ENCODE measurements around the gene DISP2.

Gene DISP2

GRCh38 chr15:40338041-40338657 lies 19.9 kb upstream of the DISP2 start:
- Histone ChIP-seq H3K14ac (ENCODE audit: low read length in 2 of 2) (peak overlapping the region in 1 of 2 experiments; percentile 30), H2BK12ac (ENCODE audit: low read length in 2 of 2) (peak overlapping the region; percentile 18 to 91), H3K4me1 (ENCODE audit: control insufficient read depth, insufficient read depth, low read depth, low read length) (peaks cover 68% of the 10 kb centered on the region), H2BK15ac (ENCODE audit: low read depth, poor library complexity, severe bottlenecking) (peak overlapping the region; percentile 62), H3K4me2 (ENCODE audit: low read length, poor library complexity, severe bottlenecking) (peak overlapping the region; percentile 62), H3K4me3 (ENCODE audit: insufficient read depth in 1 of 2, low read depth in 1 of 2, low read length in 2 of 2) (peak overlapping the region in 1 of 2 experiments; percentile 78), H3K79me1 (replicated peaks; ENCODE audit: low read length, poor library complexity, severe bottlenecking) (peaks cover 22% of the 10 kb centered on the region), H3K9me3 (ENCODE audit: control insufficient read depth, low read length) (no peaks in the 10 kb centered on the region), H3K36me3 (ENCODE audit: control insufficient read depth in 1 of 2, insufficient read depth in 2 of 2, low read depth in 1 of 2, low read length in 2 of 2) (peaks cover 9 to 37% of the 10 kb centered on the region in 2 experiments), H3K9ac (ENCODE audit: low read length) (peak overlapping the region; percentile 95), H3K27me3 (ENCODE audit: control insufficient read depth in 1 of 2, insufficient read depth in 1 of 2, low read length in 2 of 2) (no peaks in the 10 kb centered on the region), H4K8ac (ENCODE audit: low read length) (peak overlapping the region; percentile 83), H3K18ac (ENCODE audit: low read depth in 1 of 2, low read length in 2 of 2) (peak overlapping the region; percentile 15 to 96), H4K91ac (ENCODE audit: low read length) (peak overlapping the region; percentile 99), H2BK120ac (ENCODE audit: low read depth, low read length) (peak overlapping the region; percentile 91), H2BK5ac (ENCODE audit: low read depth, low read length, poor library complexity, severe bottlenecking) (peak overlapping the region; percentile 6), H3K4ac (ENCODE audit: low read depth in 1 of 2, low read length in 2 of 2) (peak overlapping the region; percentile 91 to 97), H3K27ac (ENCODE audit: low read length, poor library complexity, severe bottlenecking) (peak overlapping the region; percentile 97), H3K23ac (ENCODE audit: low read length in 2 of 2) (no peak overlapping the region), H2AFZ (ENCODE audit: low read depth, low read length) (no peak overlapping the region), H2AK5ac (ENCODE audit: low read length, severe bottlenecking) (peak overlapping the region; percentile 35)
- 38% methylated on average over 11 of the region's 11 CpGs for WGBS
- DNase-seq: peak; percentile 76

GRCh38 chr15:40338921-40339620 lies 18.9 kb upstream of the DISP2 start:
- Histone ChIP-seq H3K18ac (ENCODE audit: low read depth in 1 of 2, low read length in 2 of 2) (peak overlapping the region; percentile 94 to 96), H3K9ac (ENCODE audit: low read length) (peak overlapping the region; percentile 95), H3K36me3 (ENCODE audit: control insufficient read depth in 1 of 2, insufficient read depth in 2 of 2, low read depth in 1 of 2, low read length in 2 of 2) (peaks cover 9 to 34% of the 10 kb centered on the region in 2 experiments), H2BK5ac (ENCODE audit: low read depth, low read length, poor library complexity, severe bottlenecking) (peak overlapping the region; percentile 71), H4K91ac (ENCODE audit: low read length) (peak overlapping the region; percentile 99), H3K4me1 (ENCODE audit: control insufficient read depth, insufficient read depth, low read depth, low read length) (peaks cover 72% of the 10 kb centered on the region), H3K4me3 (ENCODE audit: insufficient read depth in 1 of 2, low read depth in 1 of 2, low read length in 2 of 2) (peak overlapping the region; percentile 49 to 78), H2BK15ac (ENCODE audit: low read depth, poor library complexity, severe bottlenecking) (peak overlapping the region; percentile 96), H3K4ac (ENCODE audit: low read depth in 1 of 2, low read length in 2 of 2) (peak overlapping the region; percentile 91 to 97), H2BK12ac (ENCODE audit: low read length in 2 of 2) (peak overlapping the region; percentile 40 to 91), H3K27me3 (ENCODE audit: control insufficient read depth in 1 of 2, insufficient read depth in 1 of 2, low read length in 2 of 2) (no peaks in the 10 kb centered on the region), H2AFZ (ENCODE audit: low read depth, low read length) (no peak overlapping the region), H2AK5ac (ENCODE audit: low read length, severe bottlenecking) (peak overlapping the region; percentile 52), H3K4me2 (ENCODE audit: low read length, poor library complexity, severe bottlenecking) (peak overlapping the region; percentile 62), H3K23ac (ENCODE audit: low read length in 2 of 2) (peak overlapping the region in 1 of 2 experiments; percentile 46), H3K9me3 (ENCODE audit: control insufficient read depth, low read length) (no peaks in the 10 kb centered on the region), H2BK120ac (ENCODE audit: low read depth, low read length) (peak overlapping the region; percentile 99), H4K8ac (ENCODE audit: low read length) (peak overlapping the region; percentile 83), H3K27ac (ENCODE audit: low read length, poor library complexity, severe bottlenecking) (peak overlapping the region; percentile 97), H3K79me1 (replicated peaks; ENCODE audit: low read length, poor library complexity, severe bottlenecking) (peaks cover 22% of the 10 kb centered on the region), H3K14ac (ENCODE audit: low read length in 2 of 2) (peak overlapping the region in 1 of 2 experiments; percentile 95)
- WGBS: 61% methylated on average over 11 of the region's 11 CpGs
- peak; percentile 93 for DNase-seq

GRCh38 chr15:40339621-40339945 lies 18.4 kb upstream of the DISP2 start:
- H3K4ac ChIP-seq (ENCODE audit: low read depth in 1 of 2, low read length in 2 of 2): peak overlapping the region; percentile 91 to 97
- peak overlapping the region; percentile 99 for H2BK120ac ChIP-seq (ENCODE audit: low read depth, low read length)
- peak overlapping the region in 1 of 2 experiments; percentile 46 for H3K23ac ChIP-seq (ENCODE audit: low read length in 2 of 2)
- peak overlapping the region; percentile 40 to 91 for H2BK12ac ChIP-seq (ENCODE audit: low read length in 2 of 2)
- H3K27me3 ChIP-seq (ENCODE audit: control insufficient read depth in 1 of 2, insufficient read depth in 1 of 2, low read length in 2 of 2): no peaks in the 10 kb centered on the region
- H3K9me3 ChIP-seq (ENCODE audit: control insufficient read depth, low read length): no peaks in the 10 kb centered on the region
- peak overlapping the region; percentile 62 for H3K4me2 ChIP-seq (ENCODE audit: low read length, poor library complexity, severe bottlenecking)
- peak overlapping the region; percentile 83 for H4K8ac ChIP-seq (ENCODE audit: low read length)
- H3K4me3 ChIP-seq (ENCODE audit: insufficient read depth in 1 of 2, low read depth in 1 of 2, low read length in 2 of 2): peak overlapping the region; percentile 49 to 78
- DNase-seq: no peak
- peak overlapping the region; percentile 52 for H2AK5ac ChIP-seq (ENCODE audit: low read length, severe bottlenecking)
- peaks cover 9 to 31% of the 10 kb centered on the region in 2 experiments for H3K36me3 ChIP-seq (ENCODE audit: control insufficient read depth in 1 of 2, insufficient read depth in 2 of 2, low read depth in 1 of 2, low read length in 2 of 2)
- peak overlapping the region; percentile 94 to 96 for H3K18ac ChIP-seq (ENCODE audit: low read depth in 1 of 2, low read length in 2 of 2)
- peak overlapping the region; percentile 96 for H2BK15ac ChIP-seq (ENCODE audit: low read depth, poor library complexity, severe bottlenecking)
- peaks cover 21% of the 10 kb centered on the region for H3K79me1 ChIP-seq (replicated peaks; ENCODE audit: low read length, poor library complexity, severe bottlenecking)
- no peak overlapping the region for H2AFZ ChIP-seq (ENCODE audit: low read depth, low read length)
- H3K27ac ChIP-seq (ENCODE audit: low read length, poor library complexity, severe bottlenecking): peak overlapping the region; percentile 97
- H3K9ac ChIP-seq (ENCODE audit: low read length): peak overlapping the region; percentile 95
- 87% methylated on average over 7 of the region's 7 CpGs for WGBS
- peak overlapping the region; percentile 97 for H2BK5ac ChIP-seq (ENCODE audit: low read depth, low read length, poor library complexity, severe bottlenecking)
- peak overlapping the region in 1 of 2 experiments; percentile 95 for H3K14ac ChIP-seq (ENCODE audit: low read length in 2 of 2)
- H3K4me1 ChIP-seq (ENCODE audit: control insufficient read depth, insufficient read depth, low read depth, low read length): peaks cover 71% of the 10 kb centered on the region
- peak overlapping the region; percentile 99 for H4K91ac ChIP-seq (ENCODE audit: low read length)

Measured in mesenchymal stem cell (in vitro differentiated cells and primary cell).